WERI-Rb-1 (cell line): ENCODE results near the gene CENPV.

ENCODE experiments used
- DNase-seq: peaks from one replicate; pipeline ENCODE4 v3.0.0-alpha.2; 2020
- H3K27ac ChIP-seq: fragments of 250-450 bp; sonication (Bioruptor Pico); 2 replicates; pipeline ENCODE4 v1.5.1; 2020; ENCODE audit warnings: mild to moderate bottlenecking, moderate library complexity
- H3K27me3 ChIP-seq: fragments of 250-450 bp; sonication (Bioruptor Pico); 2 replicates; pipeline ENCODE4 v1.5.1; 2021; ENCODE audit warnings: mild to moderate bottlenecking, low read depth, moderate library complexity; ENCODE audit not compliant: insufficient read depth, severe bottlenecking
- H3K36me3 ChIP-seq: fragments of 250-450 bp; sonication (Bioruptor Pico); 2 replicates; pipeline ENCODE4 v1.5.1; 2020; ENCODE audit warnings: mild to moderate bottlenecking, moderate library complexity
- H3K4me3 ChIP-seq: 2 replicates; pipeline ENCODE4 v1.5.1; 2011; ENCODE audit warnings: low read depth, mild to moderate bottlenecking, control low read depth, low read length
- H3K9me3 ChIP-seq: fragments of 250-450 bp; sonication (Bioruptor Pico); 2 replicates; pipeline ENCODE4 v1.5.1; 2021; ENCODE audit warnings: mild to moderate bottlenecking, moderate library complexity; ENCODE audit not compliant: severe bottlenecking
- CTCF ChIP-seq: IDR thresholded peaks from 2 replicates; pipeline ENCODE4 v1.5.1; 2011; ENCODE audit warnings: low read depth, mild to moderate bottlenecking, control low read depth, inconsistent platforms, low read length

Gene CENPV

GRCh38 chr17:16343569-16343968, 9.7 kb downstream of the CENPV start:
- Histone ChIP-seq H3K4me3 (no peak overlapping the region), H3K36me3 (peaks cover 72% of the 10 kb centered on the region), H3K27ac (no peak overlapping the region), H3K27me3 (no peaks in the 10 kb centered on the region), H3K9me3 (no peaks in the 10 kb centered on the region)
- TF ChIP-seq CTCF, result no peak
- no peak for DNase-seq

GRCh38 chr17:16342979-16343378, 10.3 kb downstream of the CENPV start:
- no peak for TF ChIP-seq CTCF
- Histone ChIP-seq H3K27me3 (no peaks in the 10 kb centered on the region), H3K36me3 (peaks cover 66% of the 10 kb centered on the region), H3K9me3 (no peaks in the 10 kb centered on the region), H3K27ac (peak overlapping the region; percentile 31; the same call in 1 of the 2 replicates), H3K4me3 (no peak overlapping the region)
- peak; percentile 20 for DNase-seq

- Histone ChIP-seq H3K36me3 (peaks cover 36% of the 10 kb centered on the region), H3K9me3 (no peaks in the 10 kb centered on the region), H3K27me3 (no peaks in the 10 kb centered on the region), H3K27ac (no peak overlapping the region), H3K4me3 (no peak overlapping the region)
- no peak for DNase-seq
- TF ChIP-seq CTCF, result no peak
These were observed 13.3 kb downstream of the CENPV start for GRCh38 chr17:16339959-16340358.

- Histone ChIP-seq H3K4me3 (no peak overlapping the region), H3K36me3 (peaks cover 30% of the 10 kb centered on the region), H3K27me3 (no peaks in the 10 kb centered on the region), H3K9me3 (no peaks in the 10 kb centered on the region), H3K27ac (no peak overlapping the region)
- TF ChIP-seq CTCF, result no peak
- DNase-seq, result no peak
These were observed 13.9 kb downstream of the CENPV start for GRCh38 chr17:16339402-16339801.

- TF ChIP-seq CTCF, result no peak
- Histone ChIP-seq H3K4me3 (no peak overlapping the region), H3K27me3 (no peaks in the 10 kb centered on the region), H3K27ac (no peak overlapping the region), H3K36me3 (peaks cover 20% of the 10 kb centered on the region), H3K9me3 (no peaks in the 10 kb centered on the region)
- no peak for DNase-seq
These were observed 14.9 kb downstream of the CENPV start for GRCh38 chr17:16338391-16338790.

GRCh38 chr17:16329519-16330271, 23.6 kb downstream of the CENPV start:
- Histone ChIP-seq H3K27me3 (no peaks in the 10 kb centered on the region), H3K36me3 (peaks cover 17% of the 10 kb centered on the region), H3K9me3 (no peaks in the 10 kb centered on the region), H3K4me3 (no peak overlapping the region), H3K27ac (no peak overlapping the region)
- DNase-seq, result no peak
- no peak for TF ChIP-seq CTCF
